Liver (tissue), 3 donors: Measurements from ENCODE around the gene ERBB3.

ENCODE experiments used
- FOXA2 ChIP-seq: IDR thresholded peaks from 2 replicates; pipeline ENCODE4 v1.6.1; 2016; ENCODE audit warnings: antibody characterized with exemption
- GABPA ChIP-seq, 2 donors: IDR thresholded peaks in 1 of 2; conservative IDR thresholded peaks in 1 of 2; 2 replicates each; pipeline ENCODE4 v1.6.1; 2016; ENCODE audit warnings: antibody characterized with exemption in 2 of 2, mild to moderate bottlenecking in 1 of 2, moderate library complexity in 1 of 2
- TF ChIP-seq, protein P1 (sequence below): fragments of 150-350 bp; IDR thresholded peaks from 2 replicates; pipeline ENCODE4 v1.5.1; 2017; ENCODE audit warnings: improper control_type of control experiment, low read depth, low read length; ENCODE audit not compliant: missing input control
- TF ChIP-seq, protein P2 (sequence below): IDR thresholded peaks from 2 replicates; pipeline ENCODE4 v1.6.1; 2016; ENCODE audit warnings: antibody characterized with exemption, mild to moderate bottlenecking
- donor health status: healthy.
- donor health status: healthy.

DNA sequence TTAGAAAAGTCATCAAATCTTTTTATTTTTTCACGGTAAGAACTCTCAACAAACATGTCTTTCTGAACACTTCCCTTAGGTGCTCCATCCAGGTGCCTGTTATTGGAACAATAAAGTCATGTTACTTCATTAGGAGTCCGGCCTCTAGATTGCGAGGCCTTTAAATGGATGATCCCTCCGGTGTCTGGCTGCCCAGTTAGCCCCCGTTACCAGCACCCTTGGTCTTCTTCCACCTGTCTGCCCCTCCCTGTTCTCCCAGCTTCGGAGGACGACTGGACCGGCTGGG, 23.8 kb downstream of the ERBB3 start:
- TF ChIP-seq GABPA (IDR thresholded peaks at IDR 0.05 in 1 of 2, conservative IDR thresholded peaks at IDR 0.05 in 1 of 2) = no peak
- TF ChIP-seq, protein P1, sequence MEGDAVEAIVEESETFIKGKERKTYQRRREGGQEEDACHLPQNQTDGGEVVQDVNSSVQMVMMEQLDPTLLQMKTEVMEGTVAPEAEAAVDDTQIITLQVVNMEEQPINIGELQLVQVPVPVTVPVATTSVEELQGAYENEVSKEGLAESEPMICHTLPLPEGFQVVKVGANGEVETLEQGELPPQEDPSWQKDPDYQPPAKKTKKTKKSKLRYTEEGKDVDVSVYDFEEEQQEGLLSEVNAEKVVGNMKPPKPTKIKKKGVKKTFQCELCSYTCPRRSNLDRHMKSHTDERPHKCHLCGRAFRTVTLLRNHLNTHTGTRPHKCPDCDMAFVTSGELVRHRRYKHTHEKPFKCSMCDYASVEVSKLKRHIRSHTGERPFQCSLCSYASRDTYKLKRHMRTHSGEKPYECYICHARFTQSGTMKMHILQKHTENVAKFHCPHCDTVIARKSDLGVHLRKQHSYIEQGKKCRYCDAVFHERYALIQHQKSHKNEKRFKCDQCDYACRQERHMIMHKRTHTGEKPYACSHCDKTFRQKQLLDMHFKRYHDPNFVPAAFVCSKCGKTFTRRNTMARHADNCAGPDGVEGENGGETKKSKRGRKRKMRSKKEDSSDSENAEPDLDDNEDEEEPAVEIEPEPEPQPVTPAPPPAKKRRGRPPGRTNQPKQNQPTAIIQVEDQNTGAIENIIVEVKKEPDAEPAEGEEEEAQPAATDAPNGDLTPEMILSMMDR = no peak
- TF ChIP-seq, protein P2, sequence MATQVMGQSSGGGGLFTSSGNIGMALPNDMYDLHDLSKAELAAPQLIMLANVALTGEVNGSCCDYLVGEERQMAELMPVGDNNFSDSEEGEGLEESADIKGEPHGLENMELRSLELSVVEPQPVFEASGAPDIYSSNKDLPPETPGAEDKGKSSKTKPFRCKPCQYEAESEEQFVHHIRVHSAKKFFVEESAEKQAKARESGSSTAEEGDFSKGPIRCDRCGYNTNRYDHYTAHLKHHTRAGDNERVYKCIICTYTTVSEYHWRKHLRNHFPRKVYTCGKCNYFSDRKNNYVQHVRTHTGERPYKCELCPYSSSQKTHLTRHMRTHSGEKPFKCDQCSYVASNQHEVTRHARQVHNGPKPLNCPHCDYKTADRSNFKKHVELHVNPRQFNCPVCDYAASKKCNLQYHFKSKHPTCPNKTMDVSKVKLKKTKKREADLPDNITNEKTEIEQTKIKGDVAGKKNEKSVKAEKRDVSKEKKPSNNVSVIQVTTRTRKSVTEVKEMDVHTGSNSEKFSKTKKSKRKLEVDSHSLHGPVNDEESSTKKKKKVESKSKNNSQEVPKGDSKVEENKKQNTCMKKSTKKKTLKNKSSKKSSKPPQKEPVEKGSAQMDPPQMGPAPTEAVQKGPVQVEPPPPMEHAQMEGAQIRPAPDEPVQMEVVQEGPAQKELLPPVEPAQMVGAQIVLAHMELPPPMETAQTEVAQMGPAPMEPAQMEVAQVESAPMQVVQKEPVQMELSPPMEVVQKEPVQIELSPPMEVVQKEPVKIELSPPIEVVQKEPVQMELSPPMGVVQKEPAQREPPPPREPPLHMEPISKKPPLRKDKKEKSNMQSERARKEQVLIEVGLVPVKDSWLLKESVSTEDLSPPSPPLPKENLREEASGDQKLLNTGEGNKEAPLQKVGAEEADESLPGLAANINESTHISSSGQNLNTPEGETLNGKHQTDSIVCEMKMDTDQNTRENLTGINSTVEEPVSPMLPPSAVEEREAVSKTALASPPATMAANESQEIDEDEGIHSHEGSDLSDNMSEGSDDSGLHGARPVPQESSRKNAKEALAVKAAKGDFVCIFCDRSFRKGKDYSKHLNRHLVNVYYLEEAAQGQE = no peak
- TF ChIP-seq FOXA2 = no peak
